ENCODE measurements around the gene HELZ2. TPM values are rescaled to one million over a fixed set of nuclear protein-coding genes. Genes with fewer than 3 reads are reported as not detected.
"Not testable (repeated sequence)": the region's sequence is repeated elsewhere in the genome, so short reads cannot be mapped to it uniquely, and the experiment has no call there.

HELZ2 gene
- total RNA-seq, 1 experiment from 2014 or later: 27.5 TPM

GRCh38 chr20:63560333-63560805 lies 13.7 kb downstream of the HELZ2 start:
- Mint-ChIP-seq H3K27ac (peak overlapping the region; percentile 49; the same call in 1 of the 2 replicates), H3K36me3 (peaks cover 3% of the 10 kb centered on the region), H3K27me3 (ENCODE audit: low read depth) (no peaks in the 10 kb centered on the region), H3K4me1 (peaks cover 3% of the 10 kb centered on the region; the same call in 1 of the 2 replicates), H3K4me3 (no peak overlapping the region), H3K9me3 (no peaks in the 10 kb centered on the region)
- ATAC-seq (no peak), DNase-seq (ENCODE audit: low spot score) (no peak)
- TF ChIP-seq PRRX2 (CRISPR knock-in tag; IDR thresholded peaks at IDR 0.05): no peak
- no peak for TF ChIP-seq ZNF512 (CRISPR knock-in tag; IDR thresholded peaks at IDR 0.05; ENCODE audit: borderline replicate concordance)
- TF ChIP-seq ZNF416 (CRISPR knock-in tag; IDR thresholded peaks at IDR 0.05): no peak
- no peak for TF ChIP-seq ZNF219 (CRISPR knock-in tag; IDR thresholded peaks at IDR 0.05; ENCODE audit: borderline replicate concordance)
- TF ChIP-seq HMGXB4 (CRISPR knock-in tag; IDR thresholded peaks at IDR 0.05): no peak
- no peak for TF ChIP-seq ESRRA (CRISPR knock-in tag; IDR thresholded peaks at IDR 0.05; ENCODE audit: borderline replicate concordance)
- TF ChIP-seq RELA (CRISPR knock-in tag; IDR thresholded peaks at IDR 0.05; ENCODE audit: borderline replicate concordance): no peak
- no peak for TF ChIP-seq NR2C2 (CRISPR knock-in tag; IDR thresholded peaks at IDR 0.05)
- TF ChIP-seq CDX4 (CRISPR knock-in tag; IDR thresholded peaks at IDR 0.05; ENCODE audit: borderline replicate concordance): no peak
- ChIA-PET CTCF (no interaction called here), POLR2A (no interaction called here)

- DNase-seq (ENCODE audit: low spot score): peak; percentile 59
- H3K9me3 Mint-ChIP-seq; H3K4me3 Mint-ChIP-seq; H3K27ac Mint-ChIP-seq; H3K4me1 Mint-ChIP-seq; POLR2A ChIA-PET; H3K36me3 Mint-ChIP-seq; H3K27me3 Mint-ChIP-seq (ENCODE audit: low read depth); ATAC-seq: not testable (repeated sequence)
- CTCF ChIA-PET: interaction anchor here (0.6 kb wide), 1 partner anchor 718 kb away, joined by 3 read pairs; no protein-coding TSS in a partner anchor
- TF ChIP-seq USF1 (CRISPR knock-in tag; IDR thresholded peaks at IDR 0.05) (peak; percentile 52; the same call in 1 of the 2 replicates), USF2 (CRISPR knock-in tag; IDR thresholded peaks at IDR 0.05) (peak; percentile 43)
Observed at GRCh38 chr20:63559485-63560332, 14.3 kb downstream of the HELZ2 start.

- H3K4me1 Mint-ChIP-seq: peaks cover 3% of the 10 kb centered on the region; the same call in 1 of the 2 replicates
- no peak for TF ChIP-seq CTCF (IDR thresholded peaks at IDR 0.05)
- no peak for TF ChIP-seq ESRRA (CRISPR knock-in tag; IDR thresholded peaks at IDR 0.05; ENCODE audit: borderline replicate concordance)
- no peak for TF ChIP-seq E2F4 (CRISPR knock-in tag; IDR thresholded peaks at IDR 0.05; ENCODE audit: borderline replicate concordance, low read depth)
- ChIA-PET POLR2A (no interaction called here), CTCF (interaction anchor here (0.6 kb wide), 1 partner anchor 717 kb away, joined by 3 read pairs; no protein-coding TSS in a partner anchor)
- H3K36me3 Mint-ChIP-seq: peaks cover 3% of the 10 kb centered on the region
- no peak overlapping the region for H3K4me3 Mint-ChIP-seq
- H3K9me3 Mint-ChIP-seq: no peaks in the 10 kb centered on the region
- DNase-seq (ENCODE audit: low spot score) (peak; percentile 42), ATAC-seq (peak; percentile 15; the same call in 1 of the 2 replicates)
- H3K27me3 Mint-ChIP-seq (ENCODE audit: low read depth): no peaks in the 10 kb centered on the region
- no peak overlapping the region for H3K27ac Mint-ChIP-seq
Observed at GRCh38 chr20:63558804-63559484, 15.1 kb downstream of the HELZ2 start.
